HG02610 (cell line): ENCODE measurements around the gene NR1I3.
"Not testable (repeated sequence)": the region's sequence is repeated elsewhere in the genome, so short reads cannot be mapped to it uniquely, and the experiment has no call there.

ENCODE experiments used
- ATAC-seq: cut with Tn5 transposase; IDR thresholded peaks from one replicate; pipeline ENCODE4 v1.9.1; 2021; ENCODE audit warnings: mild to moderate bottlenecking, moderate library complexity; ENCODE audit not compliant: unreplicated experiment

NR1I3 gene

GRCh38 chr1:161238039-161238473 is at the start of gene NR1I3:
Gene NR1I3, minus strand, starts transcription at chr1:161238203. Its CDS starts 1,638 bp downstream, at chr1:161236565.
- no peak for ATAC-seq

- no peak for ATAC-seq
Observed at GRCh38 chr1:161287482-161288054, 49.6 kb upstream of the NR1I3 start.

- no peak for ATAC-seq
Observed at GRCh38 chr1:161285521-161285920, 47.5 kb upstream of the NR1I3 start.

- ATAC-seq = no peak
Observed at GRCh38 chr1:161285113-161285512, 47.1 kb upstream of the NR1I3 start.

- ATAC-seq = no peak
Observed at GRCh38 chr1:161282991-161283390, 45.0 kb upstream of the NR1I3 start.

GRCh38 chr1:161274874-161275273 is 36.9 kb upstream of the NR1I3 start:
- no peak for ATAC-seq

- no peak for ATAC-seq
Observed at GRCh38 chr1:161273402-161273801, 35.4 kb upstream of the NR1I3 start.

- no peak for ATAC-seq
Observed at GRCh38 chr1:161267321-161267720, 29.3 kb upstream of the NR1I3 start.

- no peak for ATAC-seq
Observed at GRCh38 chr1:161266836-161267235, 28.8 kb upstream of the NR1I3 start.

GRCh38 chr1:161266202-161266601 is 28.2 kb upstream of the NR1I3 start:
- ATAC-seq = no peak

GRCh38 chr1:161265305-161265704 is 27.3 kb upstream of the NR1I3 start:
- ATAC-seq = no peak

- ATAC-seq = no peak
Observed at GRCh38 chr1:161261261-161262235, 23.5 kb upstream of the NR1I3 start.

GRCh38 chr1:161260376-161261260 is 22.6 kb upstream of the NR1I3 start:
- no peak for ATAC-seq

- no peak for ATAC-seq
Observed at GRCh38 chr1:161259765-161260164, 21.8 kb upstream of the NR1I3 start.

GRCh38 chr1:161259345-161259702 is 21.3 kb upstream of the NR1I3 start:
- ATAC-seq = no peak

- peak; percentile 50 for ATAC-seq
Observed at GRCh38 chr1:161258439-161259344, 20.7 kb upstream of the NR1I3 start, which contains the start of gene PCP4L1. Gene PCP4L1, plus strand, starts transcription at chr1:161258745. Its CDS starts 230 bp downstream, at chr1:161258975.

- ATAC-seq = not testable (repeated sequence)
Observed at GRCh38 chr1:161257109-161257508, 19.1 kb upstream of the NR1I3 start.

GRCh38 chr1:161255955-161256520 is 18.0 kb upstream of the NR1I3 start:
- ATAC-seq = not testable (repeated sequence)

- ATAC-seq = not testable (repeated sequence)
Observed at GRCh38 chr1:161255302-161255701, 17.3 kb upstream of the NR1I3 start.

- ATAC-seq = no peak
Observed at GRCh38 chr1:161251579-161251978, 13.6 kb upstream of the NR1I3 start.
